ENCODE results near the gene SLC2A11. TPM values are rescaled to one million over a fixed set of nuclear protein-coding genes. Genes with fewer than 3 reads are reported as not detected.

The SLC2A11 gene
- total RNA-seq, 1 donor from 2014 or later, result 11.4 TPM

Small RNA genes lying within 50 kb of the gene (small RNA-seq; reads per million reads assigned to genes)
- gene RN7SL268P, result not detected

Other genes starting within 250 kb of the SLC2A11 start
- gene DRICH1, start 225.6 kb upstream of the SLC2A11 start, total RNA-seq, result 0.82 TPM
- not detected for gene RGL4, start 166.9 kb upstream of the SLC2A11 start, total RNA-seq
- 3.7 TPM for gene ZNF70, start 106.8 kb upstream of the SLC2A11 start, total RNA-seq
- not detected for gene VPREB3, start 103.5 kb upstream of the SLC2A11 start, total RNA-seq
- not detected for gene C22orf15, start 94.9 kb upstream of the SLC2A11 start, total RNA-seq
- 5.3 TPM for gene CHCHD10, start 89.9 kb upstream of the SLC2A11 start, total RNA-seq
- gene MMP11, start 85.0 kb upstream of the SLC2A11 start, total RNA-seq, result 18.8 TPM
- gene SMARCB1, start 70.9 kb upstream of the SLC2A11 start, total RNA-seq, result 25.7 TPM
- 0.82 TPM for gene DERL3, start 18.9 kb upstream of the SLC2A11 start, total RNA-seq
- 128 TPM for gene MIF, start 36.5 kb downstream of the SLC2A11 start, total RNA-seq
- gene GSTT2B, start 103.3 kb downstream of the SLC2A11 start, total RNA-seq, result 2.0 TPM
- 3.7 TPM for gene DDTL, start 109.0 kb downstream of the SLC2A11 start, total RNA-seq
- gene DDT, start 116.6 kb downstream of the SLC2A11 start, total RNA-seq, result 24.9 TPM
- gene GSTT2, start 122.3 kb downstream of the SLC2A11 start, total RNA-seq, result 0.41 TPM
- gene GSTT4, start 147.6 kb downstream of the SLC2A11 start, total RNA-seq, result not detected
- 30.2 TPM for gene CABIN1, start 153.4 kb downstream of the SLC2A11 start, total RNA-seq